Endodermal cell (in vitro differentiated cells): ENCODE results near the gene KIF16B. TPM values are rescaled to one million over a fixed set of nuclear protein-coding genes. Genes with fewer than 3 reads are reported as not detected.
"Not testable (repeated sequence)": the region's sequence is repeated elsewhere in the genome, so short reads cannot be mapped to it uniquely, and the experiment has no call there.

Experiments
- DNase-seq: peaks from one replicate; pipeline ENCODE4 v3.0.0-alpha.2; 2017
- H3K27ac ChIP-seq: 2 replicates; pipeline ENCODE4 v1.5.1; 2013; ENCODE audit warnings: mild to moderate bottlenecking, low read depth, low read length, moderate library complexity
- H3K27me3 ChIP-seq: 2 replicates; pipeline ENCODE4 v1.6.1; 2013; ENCODE audit warnings: mild to moderate bottlenecking, low read length, moderate library complexity; ENCODE audit not compliant: insufficient read depth, control insufficient read depth, poor library complexity, severe bottlenecking
- H3K36me3 ChIP-seq: 2 replicates; pipeline ENCODE4 v1.7.0; 2013; ENCODE audit warnings: mild to moderate bottlenecking, low read length, moderate library complexity; ENCODE audit not compliant: control insufficient read depth, insufficient read depth
- H3K4me1 ChIP-seq: one replicate; pipeline ENCODE4 v1.7.0; 2013; ENCODE audit warnings: low read length; ENCODE audit not compliant: control insufficient read depth, insufficient read depth
- H3K4me3 ChIP-seq: 2 replicates; pipeline ENCODE4 v1.5.1; 2013; ENCODE audit warnings: mild to moderate bottlenecking, low read length, moderate library complexity
- H3K9ac ChIP-seq: 2 replicates; pipeline ENCODE4 v1.6.1; 2013; ENCODE audit warnings: mild to moderate bottlenecking, low read length, moderate library complexity; ENCODE audit not compliant: poor library complexity, severe bottlenecking; ENCODE audit errors: extremely low read depth
- H3K9me3 ChIP-seq: 2 replicates; pipeline ENCODE4 v1.6.1; 2013; ENCODE audit warnings: mild to moderate bottlenecking, low read length, moderate library complexity; ENCODE audit not compliant: control insufficient read depth
- H3K27ac Mint-ChIP-seq: 2 replicates; pipeline ENCODE4 v1.8.0; 2020; ENCODE audit warnings: mixed read lengths
- H3K27me3 Mint-ChIP-seq: 2 replicates; pipeline ENCODE4 v1.8.0; 2021; ENCODE audit warnings: mild to moderate bottlenecking, mixed read lengths; ENCODE audit not compliant: insufficient read depth
- H3K36me3 Mint-ChIP-seq: 2 replicates; pipeline ENCODE4 v1.8.0; 2020; ENCODE audit warnings: low read depth, mixed read lengths
- H3K4me1 Mint-ChIP-seq: 2 replicates; pipeline ENCODE4 v1.8.0; 2020; ENCODE audit warnings: mixed read lengths
- H3K4me3 Mint-ChIP-seq: 2 replicates; pipeline ENCODE4 v1.8.0; 2020; ENCODE audit warnings: mild to moderate bottlenecking, moderate library complexity, mixed read lengths
- H3K9me3 Mint-ChIP-seq: 2 replicates; pipeline ENCODE4 v1.8.0; 2020; ENCODE audit warnings: mild to moderate bottlenecking, mixed read lengths
- CTCF ChIP-seq: fragments of 200-600 bp; sonication (generic); conservative IDR thresholded peaks from 2 replicates; pipeline ENCODE4 v1.5.0; 2021; ENCODE audit warnings: antibody characterized with exemption, mild to moderate bottlenecking
- whole genome bisulfite sequencing, 2 experiments: methylation state at CpG; one replicate each; pipeline versions ENCODE4 v1.1.5 to v1.1.7; 2013; ENCODE audit warnings: missing lambda C conversion rate in 2 of 2, mixed read lengths in 1 of 2; ENCODE audit not compliant: insufficient coverage in 1 of 2, insufficient read length in 1 of 2; 5-methylcytosine and 5-hydroxymethylcytosine counted together
- total RNA-seq, 2 donors: library from RNA; stranded (reverse); fragmentation: NEBNext Ultra II Directional in 1 of 2; extraction: Animal tissue kit (Norgen Biotek cat#: 25700) in 1 of 2; gene quantifications; 2 replicates in 1 of 2; 3 replicates in 1 of 2; pipeline ENCODE4 v1.2.1, GENCODE V29; 2021

The KIF16B gene
- total RNA-seq, 2 donors from 2014 or later, result 17.3 to 18.8 TPM

GRCh38 chr20:16527438-16527837, 45.8 kb downstream of the KIF16B start:
- Mint-ChIP-seq H3K4me3 (no peak overlapping the region), H3K9me3 (peaks cover 19% of the 10 kb centered on the region), H3K27ac (no peak overlapping the region), H3K36me3 (peaks cover 41% of the 10 kb centered on the region), H3K4me1 (peaks cover 38% of the 10 kb centered on the region), H3K27me3 (no peaks in the 10 kb centered on the region)
- Histone ChIP-seq H3K9ac (no peak overlapping the region), H3K27ac (no peak overlapping the region), H3K36me3 (no peaks in the 10 kb centered on the region), H3K9me3 (no peaks in the 10 kb centered on the region), H3K27me3 (no peaks in the 10 kb centered on the region), H3K4me3 (no peak overlapping the region), H3K4me1 (peaks cover 2% of the 10 kb centered on the region)
- WGBS, 2 experiments, result 90 to 96% methylated on average over 1 to 3 of the region's 3 CpGs
- TF ChIP-seq CTCF, result no peak
- DNase-seq, result no peak

- no peak overlapping the region for H3K4me3 ChIP-seq
- H3K27ac ChIP-seq, result no peak overlapping the region
- no peak for DNase-seq
- Mint-ChIP-seq H3K9me3 (peaks cover 19% of the 10 kb centered on the region), H3K4me3 (no peak overlapping the region), H3K36me3 (peaks cover 45% of the 10 kb centered on the region), H3K4me1 (peaks cover 38% of the 10 kb centered on the region), H3K27me3 (no peaks in the 10 kb centered on the region), H3K27ac (no peak overlapping the region)
- peaks cover 2% of the 10 kb centered on the region for H3K4me1 ChIP-seq
- 92 to 95% methylated on average over 8 to 9 of the region's 9 CpGs for WGBS, 2 experiments
- H3K27me3 ChIP-seq, result no peaks in the 10 kb centered on the region
- TF ChIP-seq CTCF, result no peak
- H3K9me3 ChIP-seq, result no peaks in the 10 kb centered on the region
- H3K36me3 ChIP-seq, result no peaks in the 10 kb centered on the region
- H3K9ac ChIP-seq, result no peak overlapping the region
These were observed 46.5 kb downstream of the KIF16B start for GRCh38 chr20:16526433-16527380.

- H3K9ac ChIP-seq, H3K27ac Mint-ChIP-seq, DNase-seq, H3K4me3 Mint-ChIP-seq, H3K27me3 Mint-ChIP-seq, H3K9me3 ChIP-seq, H3K27me3 ChIP-seq, H3K4me3 ChIP-seq, H3K36me3 ChIP-seq, H3K27ac ChIP-seq, H3K4me1 ChIP-seq: not testable (repeated sequence)
- H3K36me3 Mint-ChIP-seq, result peaks cover 42% of the 10 kb centered on the region
- WGBS, 2 experiments, result 90 to 92% methylated on average over 4 of the region's 5 CpGs
- peaks cover 37% of the 10 kb centered on the region for H3K4me1 Mint-ChIP-seq
- peaks cover 19% of the 10 kb centered on the region for H3K9me3 Mint-ChIP-seq
These were observed 50.6 kb downstream of the KIF16B start for GRCh38 chr20:16522651-16523050.
